GM18502 (cell line): ENCODE data around the gene TEX54.
"Not testable (repeated sequence)": the region's sequence is repeated elsewhere in the genome, so short reads cannot be mapped to it uniquely, and the experiment has no call there.

Source experiments
- ATAC-seq: cut with Tn5 transposase; IDR thresholded peaks from one replicate; pipeline ENCODE4 v1.9.1; 2021; ENCODE audit warnings: mild to moderate bottlenecking; ENCODE audit not compliant: unreplicated experiment, poor library complexity

Gene TEX54

DNA sequence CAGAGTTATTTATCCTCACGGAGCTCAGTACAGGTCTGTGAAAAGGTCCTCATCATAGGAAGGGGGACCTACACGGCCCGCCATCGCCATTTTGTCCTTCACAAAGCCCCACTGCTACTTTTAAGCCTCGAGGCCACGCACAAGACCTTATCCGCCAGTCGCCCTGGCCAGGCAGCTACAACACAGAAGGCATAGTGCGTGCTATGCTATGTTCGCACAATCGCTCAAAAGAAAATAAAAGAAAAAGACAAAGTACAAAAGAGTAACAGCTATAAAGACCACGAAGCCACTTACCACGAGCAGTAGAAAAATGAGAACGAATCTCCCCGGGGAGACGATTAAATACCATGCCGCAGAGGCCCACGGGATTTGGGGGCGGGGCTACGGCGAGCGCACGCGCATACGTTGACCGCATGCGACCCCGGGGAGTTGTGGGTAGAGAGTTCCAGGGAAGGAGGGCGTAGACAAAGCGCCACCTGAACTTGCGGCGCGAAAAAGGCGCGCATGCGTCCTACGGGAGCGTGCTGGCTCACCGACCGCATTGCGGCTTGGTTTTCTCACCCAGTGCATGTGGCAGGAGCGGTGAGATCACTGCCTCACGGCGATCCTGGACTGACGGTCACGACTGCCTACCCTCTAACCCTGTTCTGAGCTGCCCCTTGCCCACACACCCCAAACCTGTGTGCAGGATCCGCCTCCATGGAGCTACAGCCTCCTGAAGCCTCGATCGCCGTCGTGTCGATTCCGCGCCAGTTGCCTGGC lies 23.1 kb upstream of the TEX54 start:
- peak; percentile 86 for ATAC-seq

DNA sequence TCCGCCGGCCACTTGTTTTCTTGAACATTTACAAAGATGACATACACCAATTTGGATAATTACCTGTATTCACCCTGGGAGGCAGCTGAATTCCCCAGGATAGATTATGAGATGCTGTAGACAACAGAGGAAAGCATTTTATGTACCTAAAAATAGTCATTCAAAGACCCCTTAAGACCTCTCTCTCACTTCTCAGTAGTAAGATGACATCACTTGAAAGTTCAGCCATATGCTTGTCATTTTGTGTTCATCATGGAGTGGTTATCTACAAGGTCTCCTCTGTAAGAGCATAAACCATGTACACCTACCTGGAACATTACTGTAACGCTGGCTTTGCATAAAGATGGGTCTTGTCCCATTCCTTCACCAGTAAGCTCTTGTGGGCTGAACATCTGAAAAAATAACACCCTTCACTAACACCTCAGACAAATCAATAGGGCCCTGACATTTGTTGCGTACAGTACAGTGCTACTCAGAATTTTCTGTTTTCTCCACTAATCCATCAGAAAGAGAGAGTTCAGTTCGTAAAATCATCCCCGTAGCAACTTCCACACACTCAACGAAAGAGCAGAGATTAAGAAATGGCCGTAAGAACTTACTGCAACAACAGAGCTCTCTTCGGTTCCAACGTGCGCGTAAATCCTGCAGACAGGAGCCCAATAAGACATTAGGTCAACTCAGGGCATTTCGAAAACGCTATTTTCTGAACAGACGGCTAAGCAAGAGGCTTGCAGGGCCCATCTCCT lies 22.4 kb upstream of the TEX54 start:
- ATAC-seq, result no peak

- no peak for ATAC-seq
Measured at GRCh38 chr11:62854013-62854824, 21.6 kb upstream of the TEX54 start.

DNA sequence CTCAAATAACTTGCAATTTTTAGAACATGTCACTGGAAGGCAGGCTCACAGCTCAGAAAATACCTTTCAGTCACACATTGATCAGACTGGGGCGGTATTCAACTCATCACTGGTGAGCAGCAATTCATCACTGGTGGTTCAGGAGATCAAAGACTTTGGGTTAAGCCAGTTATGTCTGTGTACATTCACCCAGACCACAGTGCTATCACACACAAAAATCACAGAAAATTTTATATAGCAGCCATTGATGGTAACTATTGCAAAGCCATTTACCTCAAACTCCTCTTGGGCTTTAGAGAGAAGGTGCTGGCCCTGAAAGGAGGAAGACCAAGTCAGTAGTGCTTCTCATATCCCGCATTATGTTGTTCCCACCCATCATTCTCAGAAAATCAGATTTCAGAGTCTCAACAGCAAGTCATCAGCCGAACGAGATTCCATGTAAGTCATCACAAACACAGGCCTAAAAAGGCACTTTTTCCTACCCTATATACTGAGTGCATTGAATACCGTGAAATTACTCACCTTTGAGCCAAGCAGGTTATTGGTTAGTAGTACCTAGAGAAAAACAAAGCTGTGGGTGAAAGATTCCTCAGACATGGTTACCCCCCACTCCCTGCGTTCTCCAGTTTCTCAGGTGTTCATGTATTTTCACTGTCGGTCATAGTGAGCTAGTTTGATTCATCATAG lies 20.8 kb upstream of the TEX54 start:
- no peak for ATAC-seq

GRCh38 chr11:62852523-62853188 lies 20.0 kb upstream of the TEX54 start:
- no peak for ATAC-seq

- no peak for ATAC-seq
Measured at GRCh38 chr11:62851807-62852522, 19.3 kb upstream of the TEX54 start.

DNA sequence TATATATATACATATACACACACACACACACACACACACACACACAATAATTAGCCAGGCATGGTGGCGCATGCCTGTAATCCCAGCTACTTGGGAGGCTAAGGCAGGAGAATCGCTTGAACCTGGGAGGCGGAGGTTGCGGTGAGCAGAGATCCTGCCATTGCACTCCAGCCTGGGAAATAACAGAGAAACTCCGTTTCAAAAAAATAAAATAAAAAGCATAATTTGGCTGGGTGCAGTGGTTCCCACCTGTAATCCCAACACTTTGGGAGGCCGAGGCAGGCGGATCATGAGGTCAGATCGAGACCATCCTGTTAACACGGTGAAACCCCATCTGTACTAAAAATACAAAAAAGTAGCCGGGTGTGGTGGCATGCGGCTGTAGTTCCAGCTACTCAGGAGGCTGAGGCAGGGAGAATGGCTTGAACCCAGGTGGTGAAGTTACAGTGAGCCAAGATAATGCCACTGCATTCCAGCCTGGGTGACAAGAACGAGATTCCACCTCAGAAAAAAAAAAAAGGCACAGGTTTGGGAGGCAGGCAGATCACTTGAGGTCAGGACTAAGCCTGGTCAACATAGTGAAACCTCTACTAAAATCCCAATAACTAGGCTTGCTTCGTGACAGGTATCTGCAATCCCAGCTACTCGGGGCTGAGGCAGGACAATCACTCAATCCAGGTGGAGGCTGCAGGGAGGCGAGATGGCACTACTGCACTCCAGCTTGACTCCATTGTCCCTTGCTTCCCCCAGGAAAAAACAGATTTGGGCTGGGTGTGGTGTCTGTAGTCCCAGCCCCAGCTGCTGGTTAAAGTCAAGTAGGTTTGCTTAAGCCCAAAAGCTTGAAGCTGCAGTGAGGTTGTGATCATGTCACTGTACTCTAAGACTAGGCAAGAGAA lies 18.5 kb upstream of the TEX54 start:
- no peak for ATAC-seq

- no peak for ATAC-seq
Measured at GRCh38 chr11:62847767-62848314, 15.2 kb upstream of the TEX54 start.

DNA sequence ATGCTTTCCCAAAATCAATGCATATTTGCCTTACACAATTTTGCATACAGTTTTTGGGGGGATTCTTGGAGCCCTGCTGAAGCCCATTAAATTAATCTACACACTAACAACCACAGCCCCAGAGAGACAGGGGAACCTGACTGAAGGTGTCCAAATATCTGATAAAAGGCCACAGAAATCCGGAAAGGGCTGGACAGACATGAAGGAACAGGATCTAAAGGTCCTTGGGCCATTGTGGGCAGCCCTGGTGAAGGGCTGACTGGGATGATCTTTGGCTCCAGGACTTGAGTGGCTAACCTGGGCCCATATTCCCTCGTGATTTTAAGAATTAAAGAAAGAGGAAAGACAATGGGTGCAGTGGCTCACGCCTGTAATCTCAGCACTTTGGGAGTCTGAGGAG lies 13.5 kb upstream of the TEX54 start:
- no peak for ATAC-seq

- ATAC-seq, result no peak
Measured at GRCh38 chr11:62844154-62844553, 11.5 kb upstream of the TEX54 start.

GRCh38 chr11:62843466-62843865 lies 10.8 kb upstream of the TEX54 start:
- ATAC-seq, result no peak

- ATAC-seq, result not testable (repeated sequence)
Measured at GRCh38 chr11:62842891-62843290, 10.2 kb upstream of the TEX54 start.

DNA sequence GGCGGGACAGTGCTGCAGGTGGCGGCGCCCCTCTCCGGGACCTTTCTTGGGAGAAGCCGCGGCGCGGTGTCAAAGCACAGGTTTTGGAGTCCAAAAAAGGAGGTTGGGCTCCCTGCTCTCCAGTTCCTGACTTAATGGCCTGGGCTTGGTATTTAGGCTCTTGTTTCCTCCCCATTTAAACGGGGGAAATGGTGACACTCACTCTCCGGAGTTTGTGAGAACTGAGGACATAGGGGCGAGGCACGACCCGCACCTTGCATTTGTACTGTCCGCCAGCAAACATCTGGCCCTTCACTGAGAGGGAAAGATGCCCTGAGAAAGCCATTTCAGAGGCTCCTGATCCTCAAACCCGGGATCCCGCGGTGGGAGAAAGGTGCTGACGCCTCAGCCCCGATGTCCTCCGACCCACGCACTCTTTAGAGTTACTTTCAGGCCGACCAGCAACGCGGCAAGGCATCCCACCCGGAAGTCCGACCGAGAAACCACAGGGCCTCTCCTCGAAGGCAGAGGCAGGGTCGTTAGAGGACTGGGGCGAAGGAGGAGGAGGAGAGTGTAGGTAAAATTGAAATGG lies 9.6 kb upstream of the TEX54 start:
- no peak for ATAC-seq

GRCh38 chr11:62841361-62842170 lies 8.9 kb upstream of the TEX54 start:
- ATAC-seq, result peak; percentile 51

DNA sequence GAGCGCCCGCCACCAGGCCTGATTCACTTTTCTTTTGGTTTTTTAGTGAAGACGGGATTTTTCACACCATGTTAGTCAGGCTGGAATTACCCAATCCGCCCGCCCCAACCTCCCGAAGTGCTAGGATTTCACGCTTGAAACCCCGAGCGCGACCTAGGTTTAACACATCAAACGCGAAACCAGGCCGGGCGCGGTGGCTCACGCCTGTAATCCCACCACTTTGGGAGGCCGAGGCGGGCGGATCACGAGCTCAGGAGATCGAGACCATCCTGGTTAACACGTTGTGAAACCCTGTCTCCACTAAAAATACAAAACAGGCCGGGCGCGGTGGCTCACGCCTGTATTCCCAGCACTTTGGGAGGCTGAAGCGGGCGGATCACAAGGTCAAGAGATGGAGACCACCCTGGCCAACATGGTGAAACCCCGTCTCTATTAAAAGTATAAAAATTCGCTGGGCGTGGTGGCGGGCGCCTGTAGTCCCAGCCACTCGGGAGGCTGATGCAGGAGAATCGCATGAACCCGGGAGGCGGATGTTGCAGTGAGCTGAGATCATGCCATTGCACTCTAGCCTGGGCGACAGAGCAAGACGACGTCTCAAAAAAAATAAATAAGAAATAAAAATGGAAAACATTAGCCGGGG lies 8.2 kb upstream of the TEX54 start:
- not testable (repeated sequence) for ATAC-seq
